Cardiac muscle cell (in vitro differentiated cells and primary cell): ENCODE measurements around the gene DZIP1L. TPM values are rescaled to one million over a fixed set of nuclear protein-coding genes. Genes with fewer than 3 reads are reported as not detected.
"Not testable (repeated sequence)": the region's sequence is repeated elsewhere in the genome, so short reads cannot be mapped to it uniquely, and the experiment has no call there.

Source experiments
- DNase-seq, 2 donors: peaks; one replicate each; pipeline versions ENCODE4 v3.0.0 to v3.0.0-alpha.2; 2010 to 2017; ENCODE audit warnings: low read depth in 1 of 2, low spot score in 1 of 2
- H3K27ac ChIP-seq: fragments of 200-600 bp; sonication (generic); 2 replicates; pipeline ENCODE4 v1.5.1; 2016
- H3K27me3 ChIP-seq: fragments of 200-600 bp; sonication (generic); 2 replicates; pipeline ENCODE4 v1.6.0; 2016; ENCODE audit warnings: control low read depth
- H3K36me3 ChIP-seq: fragments of 200-600 bp; sonication (generic); 2 replicates; pipeline ENCODE4 v1.5.1; 2016; ENCODE audit warnings: control low read depth
- H3K4me1 ChIP-seq: fragments of 200-600 bp; sonication (generic); 2 replicates; pipeline ENCODE4 v1.8.1; 2017; ENCODE audit warnings: low read depth, mild to moderate bottlenecking, mixed run types
- H3K4me3 ChIP-seq: fragments of 200-600 bp; sonication (generic); 2 replicates; pipeline ENCODE4 v1.5.1; 2016; ENCODE audit warnings: mild to moderate bottlenecking
- H3K9me3 ChIP-seq: fragments of 200-600 bp; sonication (generic); 2 replicates; pipeline ENCODE4 v1.5.1; 2017; ENCODE audit warnings: low read depth, mild to moderate bottlenecking, control low read depth
- polyA plus RNA-seq: library from polyadenylated mRNA; unstranded; fragments of >200 nt; fragmentation: Nextera tagmentation; extraction: Ambion mirVana; gene quantifications from 2 replicates; pipeline ENCODE4 v1.2.1, GENCODE V29; 2016
- total RNA-seq: library from RNA; depleted of rRNA; stranded (reverse); fragments of >200 nt; gene quantifications from 2 replicates; pipeline ENCODE4 v1.2.3, GENCODE V29; 2016
- TF ChIP-seq, protein P1 (sequence below): IDR thresholded peaks from 2 replicates; pipeline ENCODE4 v1.5.1; 2012; ENCODE audit warnings: low read depth, mild to moderate bottlenecking, low read length

DZIP1L gene, protein sequence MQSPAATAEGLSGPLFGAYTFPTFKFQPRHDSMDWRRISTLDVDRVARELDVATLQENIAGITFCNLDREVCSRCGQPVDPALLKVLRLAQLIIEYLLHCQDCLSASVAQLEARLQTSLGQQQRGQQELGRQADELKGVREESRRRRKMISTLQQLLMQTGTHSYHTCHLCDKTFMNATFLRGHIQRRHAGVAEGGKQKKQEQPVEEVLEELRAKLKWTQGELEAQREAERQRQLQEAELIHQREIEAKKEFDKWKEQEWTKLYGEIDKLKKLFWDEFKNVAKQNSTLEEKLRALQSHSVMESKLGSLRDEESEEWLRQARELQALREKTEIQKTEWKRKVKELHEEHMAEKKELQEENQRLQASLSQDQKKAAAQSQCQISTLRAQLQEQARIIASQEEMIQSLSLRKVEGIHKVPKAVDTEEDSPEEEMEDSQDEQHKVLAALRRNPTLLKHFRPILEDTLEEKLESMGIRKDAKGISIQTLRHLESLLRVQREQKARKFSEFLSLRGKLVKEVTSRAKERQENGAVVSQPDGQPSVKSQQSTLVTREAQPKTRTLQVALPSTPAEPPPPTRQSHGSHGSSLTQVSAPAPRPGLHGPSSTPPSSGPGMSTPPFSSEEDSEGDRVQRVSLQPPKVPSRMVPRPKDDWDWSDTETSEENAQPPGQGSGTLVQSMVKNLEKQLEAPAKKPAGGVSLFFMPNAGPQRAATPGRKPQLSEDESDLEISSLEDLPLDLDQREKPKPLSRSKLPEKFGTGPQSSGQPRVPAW
- 28.2 and 81.3 TPM in 2 replicates for total RNA-seq
- 19.4 and 21.5 TPM in 2 replicates for polyA plus RNA-seq

DNA sequence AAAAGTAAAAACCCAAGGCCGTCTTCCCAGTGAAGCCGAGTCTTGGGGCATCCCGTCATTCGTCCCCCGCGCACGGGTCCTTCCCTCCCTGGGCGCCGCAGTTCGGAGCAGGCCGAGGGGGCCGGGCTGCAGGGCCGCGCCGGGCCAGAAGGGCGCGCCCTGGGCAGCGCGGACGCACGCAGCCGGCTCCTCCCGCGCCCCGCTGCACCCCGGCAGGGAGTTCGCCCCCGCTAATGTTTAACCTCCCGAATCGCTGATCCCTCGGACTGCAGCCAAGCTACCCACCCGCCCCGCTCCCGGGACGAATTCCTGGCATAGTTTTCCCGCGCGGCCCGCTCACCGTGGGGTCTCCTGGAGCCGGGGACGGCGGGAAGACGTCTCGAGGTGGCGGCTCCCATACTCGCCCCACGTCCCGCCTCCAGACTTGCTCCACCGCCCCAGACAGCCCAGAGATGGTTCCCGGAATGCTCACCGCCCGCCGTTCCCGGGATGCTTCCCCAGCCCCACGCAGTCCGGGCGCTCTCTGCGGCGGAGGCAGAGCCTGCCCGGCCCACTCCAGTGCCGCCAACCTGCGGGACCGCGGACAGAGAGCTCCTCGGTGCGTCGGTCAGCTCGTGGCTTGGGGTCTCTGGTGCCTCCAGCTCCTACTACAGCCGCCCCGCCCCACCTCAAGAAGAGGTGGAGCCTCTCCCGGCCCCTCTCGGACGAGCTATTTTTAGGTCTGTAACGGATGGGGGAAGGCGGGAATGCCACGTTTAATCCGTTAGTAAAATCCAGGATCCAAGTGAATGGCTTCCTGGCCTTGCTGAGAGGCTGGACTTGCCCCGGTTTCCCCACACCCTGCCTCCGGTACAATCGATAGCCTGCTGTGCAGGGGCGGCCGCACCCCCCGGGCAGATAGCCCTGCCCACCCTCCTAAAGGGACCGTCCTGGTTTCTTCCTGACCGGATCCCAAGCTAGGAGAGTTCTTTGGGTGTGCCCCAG lies at the start of gene DZIP1L:
TSS of gene DZIP1L (minus strand) at position 621 of the 984 bp plus-strand sequence. CDS start 11,637 bp downstream, outside the sequence.
- TF ChIP-seq, protein P1, sequence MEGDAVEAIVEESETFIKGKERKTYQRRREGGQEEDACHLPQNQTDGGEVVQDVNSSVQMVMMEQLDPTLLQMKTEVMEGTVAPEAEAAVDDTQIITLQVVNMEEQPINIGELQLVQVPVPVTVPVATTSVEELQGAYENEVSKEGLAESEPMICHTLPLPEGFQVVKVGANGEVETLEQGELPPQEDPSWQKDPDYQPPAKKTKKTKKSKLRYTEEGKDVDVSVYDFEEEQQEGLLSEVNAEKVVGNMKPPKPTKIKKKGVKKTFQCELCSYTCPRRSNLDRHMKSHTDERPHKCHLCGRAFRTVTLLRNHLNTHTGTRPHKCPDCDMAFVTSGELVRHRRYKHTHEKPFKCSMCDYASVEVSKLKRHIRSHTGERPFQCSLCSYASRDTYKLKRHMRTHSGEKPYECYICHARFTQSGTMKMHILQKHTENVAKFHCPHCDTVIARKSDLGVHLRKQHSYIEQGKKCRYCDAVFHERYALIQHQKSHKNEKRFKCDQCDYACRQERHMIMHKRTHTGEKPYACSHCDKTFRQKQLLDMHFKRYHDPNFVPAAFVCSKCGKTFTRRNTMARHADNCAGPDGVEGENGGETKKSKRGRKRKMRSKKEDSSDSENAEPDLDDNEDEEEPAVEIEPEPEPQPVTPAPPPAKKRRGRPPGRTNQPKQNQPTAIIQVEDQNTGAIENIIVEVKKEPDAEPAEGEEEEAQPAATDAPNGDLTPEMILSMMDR, result peak; percentile 28
- H3K9me3 ChIP-seq, result no peaks in the 10 kb centered on the region
- no peaks in the 10 kb centered on the region for H3K27me3 ChIP-seq
- H3K27ac ChIP-seq, result peak within 1 kb of the TSS; percentile 92
- H3K36me3 ChIP-seq, result peaks cover 3% of the 10 kb centered on the region
- DNase-seq, result peak; percentile 78 to 92
- H3K4me1 ChIP-seq, result peaks cover 13% of the 10 kb centered on the region
- peak within 1 kb of the TSS; percentile 46 for H3K4me3 ChIP-seq

DNA sequence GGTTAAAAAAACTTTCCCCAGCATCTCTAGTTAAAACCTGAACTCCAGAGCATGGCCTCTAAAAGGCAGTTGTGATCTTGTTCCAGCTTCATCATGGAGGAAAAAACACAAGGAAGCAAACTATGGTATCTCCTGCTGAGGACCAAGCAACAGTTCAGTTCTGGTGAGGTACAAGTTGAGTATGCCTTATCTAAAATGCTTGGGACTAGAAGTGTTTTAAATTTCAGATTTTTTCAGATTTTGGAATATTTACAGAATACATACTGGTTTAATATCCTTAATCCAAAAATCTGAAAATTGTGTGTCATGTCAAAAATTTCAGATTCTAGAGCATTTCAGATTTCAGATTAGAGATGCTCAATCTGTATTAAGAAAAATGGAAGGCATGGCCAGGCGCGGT lies 49.7 kb upstream of the DZIP1L start:
- Histone ChIP-seq H3K4me3 (no peak overlapping the region), H3K27ac (no peak overlapping the region), H3K4me1 (no peaks in the 10 kb centered on the region), H3K9me3 (no peaks in the 10 kb centered on the region), H3K36me3 (peaks cover 37% of the 10 kb centered on the region), H3K27me3 (no peaks in the 10 kb centered on the region)
- TF ChIP-seq, protein P1, result no peak
- DNase-seq, result no peak

DNA sequence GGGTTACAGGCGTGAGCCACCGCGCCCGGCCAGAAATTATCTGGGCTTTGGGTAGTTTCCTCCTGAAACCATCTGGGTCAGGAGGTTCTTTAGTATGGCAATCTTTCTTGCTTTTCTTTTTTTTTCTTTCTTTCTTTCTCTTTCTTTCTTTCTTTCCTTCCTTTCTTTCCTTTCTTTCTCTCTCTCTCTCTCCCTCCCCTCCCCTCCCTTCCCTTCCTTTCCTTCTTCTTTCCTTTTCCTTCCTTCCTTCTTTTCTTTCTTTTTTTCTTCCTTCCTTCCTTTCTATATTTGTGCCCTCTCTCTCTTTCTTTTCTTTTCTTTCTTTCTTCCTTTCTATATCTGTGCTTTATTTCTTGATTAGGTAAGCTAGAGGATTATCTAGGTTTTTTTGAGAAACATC lies 42.3 kb upstream of the DZIP1L start:
- Histone ChIP-seq H3K9me3 (no peaks in the 10 kb centered on the region), H3K4me1 (no peaks in the 10 kb centered on the region), H3K4me3 (no peak overlapping the region), H3K27me3 (no peaks in the 10 kb centered on the region), H3K36me3 (peaks cover 9% of the 10 kb centered on the region), H3K27ac (no peak overlapping the region)
- DNase-seq, result no peak
- TF ChIP-seq, protein P1, result no peak

DNA sequence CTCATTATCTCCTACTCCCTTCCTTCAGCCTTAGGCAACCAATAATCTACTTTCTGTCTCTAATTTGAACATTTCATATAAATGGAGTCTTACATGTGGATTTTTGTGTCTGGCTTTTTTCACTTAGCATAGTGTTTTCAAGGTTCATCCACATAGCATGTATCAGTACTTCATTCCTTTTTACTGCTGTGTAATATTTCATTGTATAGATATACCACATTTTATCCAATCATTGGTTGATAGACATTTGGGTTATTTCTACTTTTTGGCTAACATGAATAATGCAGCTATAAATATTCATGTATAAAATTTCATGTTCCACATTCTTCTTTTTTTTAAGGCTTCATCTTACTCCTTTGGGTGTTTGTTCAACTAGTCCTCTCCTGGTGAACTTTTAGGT lies 39.1 kb upstream of the DZIP1L start:
- Histone ChIP-seq H3K4me1 (no peaks in the 10 kb centered on the region), H3K27me3 (no peaks in the 10 kb centered on the region), H3K27ac (no peak overlapping the region), H3K9me3 (no peaks in the 10 kb centered on the region), H3K4me3 (no peak overlapping the region), H3K36me3 (no peaks in the 10 kb centered on the region)
- no peak for DNase-seq
- TF ChIP-seq, protein P1, result no peak

DNA sequence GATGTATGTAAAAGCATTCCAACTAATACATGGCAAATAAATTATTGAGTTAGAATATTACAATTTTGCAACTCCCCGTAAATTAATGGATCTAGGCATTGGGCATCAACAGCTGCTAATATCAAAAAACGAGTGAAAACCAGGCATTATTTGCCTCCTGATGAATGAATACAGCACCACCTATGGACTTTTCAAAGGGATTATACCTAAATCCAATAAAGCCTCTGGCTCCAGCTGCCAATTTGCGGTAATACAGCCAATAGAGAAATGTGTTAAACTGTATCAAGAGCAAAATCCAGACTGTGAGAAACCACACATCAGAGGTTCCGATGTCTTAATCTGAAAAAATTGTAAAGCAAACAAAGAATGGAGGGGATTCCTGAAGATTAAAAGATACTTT lies 33.1 kb upstream of the DZIP1L start:
- no peak overlapping the region for H3K4me3 ChIP-seq
- TF ChIP-seq, protein P1, result no peak
- H3K4me1 ChIP-seq, result no peaks in the 10 kb centered on the region
- no peak overlapping the region for H3K27ac ChIP-seq
- no peaks in the 10 kb centered on the region for H3K9me3 ChIP-seq
- H3K27me3 ChIP-seq, result no peaks in the 10 kb centered on the region
- no peaks in the 10 kb centered on the region for H3K36me3 ChIP-seq
- DNase-seq, result no peak

DNA sequence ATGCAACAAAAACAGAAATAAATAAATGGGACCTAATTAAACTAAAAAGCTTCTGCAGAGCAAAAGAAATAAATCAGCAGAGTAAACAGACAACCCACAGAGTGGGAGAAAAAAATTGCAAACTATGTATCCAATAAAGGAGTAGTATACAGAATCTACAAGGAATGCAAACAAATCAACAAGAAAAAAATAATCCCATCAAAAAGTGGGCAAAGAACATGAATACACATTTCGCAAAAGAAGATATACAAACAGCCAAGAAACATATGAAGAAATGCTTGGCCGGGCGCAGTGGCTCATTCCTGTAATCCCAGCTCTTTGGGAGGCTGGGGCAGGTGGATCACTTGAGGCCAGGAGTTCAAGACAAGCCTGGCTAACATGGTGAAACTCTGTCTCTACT lies 26.8 kb upstream of the DZIP1L start:
- H3K9me3 ChIP-seq, H3K4me3 ChIP-seq, H3K27ac ChIP-seq, H3K27me3 ChIP-seq, DNase-seq, H3K4me1 ChIP-seq, H3K36me3 ChIP-seq: not testable (repeated sequence)
